ENCODE data around the gene CHTF18. TPM values are rescaled to one million over a fixed set of nuclear protein-coding genes. Genes with fewer than 3 reads are reported as not detected.
"Not testable (repeated sequence)": the region's sequence is repeated elsewhere in the genome, so short reads cannot be mapped to it uniquely, and the experiment has no call there.

Gene CHTF18
- total RNA-seq, 2 donors from 2014 or later, result 21.1 to 22.4 TPM

GRCh38 chr16:775236-775796 is 13.1 kb upstream of the CHTF18 start:
- DNase-seq (no peak), ATAC-seq (no peak)
- no peak overlapping the region for H3K4me3 Mint-ChIP-seq
- H3K9me3 ChIP-seq (ENCODE audit: control insufficient read depth, low read length, poor library complexity, severe bottlenecking), result no peaks in the 10 kb centered on the region
- no peaks in the 10 kb centered on the region for H3K36me3 Mint-ChIP-seq (ENCODE audit: low read depth)
- peaks cover 2% of the 10 kb centered on the region for H3K4me1 Mint-ChIP-seq
- H3K27me3 Mint-ChIP-seq, result peaks cover 7% of the 10 kb centered on the region
- H3K27ac Mint-ChIP-seq, result no peak overlapping the region

- H3K36me3 Mint-ChIP-seq (ENCODE audit: low read depth); H3K4me3 Mint-ChIP-seq; DNase-seq: not testable (repeated sequence)
Measured at GRCh38 chr16:776298-776697, 12.1 kb upstream of the CHTF18 start.

GRCh38 chr16:776824-777223 is 11.6 kb upstream of the CHTF18 start:
- ATAC-seq, result no peak

More at GRCh38 chr16:776298-776697, 12.1 kb upstream of the CHTF18 start:
- not testable (repeated sequence) for H3K27me3 Mint-ChIP-seq; H3K4me1 Mint-ChIP-seq; H3K27ac Mint-ChIP-seq; H3K9me3 ChIP-seq (ENCODE audit: control insufficient read depth, low read length, poor library complexity, severe bottlenecking); ATAC-seq

GRCh38 chr16:777826-778225 is 10.6 kb upstream of the CHTF18 start:
- Mint-ChIP-seq H3K4me3 (no peak overlapping the region), H3K27ac (no peak overlapping the region), H3K27me3 (no peaks in the 10 kb centered on the region), H3K4me1 (peaks cover 4% of the 10 kb centered on the region), H3K36me3 (ENCODE audit: low read depth) (no peaks in the 10 kb centered on the region)
- DNase-seq, result no peak
- no peaks in the 10 kb centered on the region for H3K9me3 ChIP-seq (ENCODE audit: control insufficient read depth, low read length, poor library complexity, severe bottlenecking)
- ATAC-seq, result no peak

More at GRCh38 chr16:776824-777223, 11.6 kb upstream of the CHTF18 start:
- no peaks in the 10 kb centered on the region for H3K9me3 ChIP-seq (ENCODE audit: control insufficient read depth, low read length, poor library complexity, severe bottlenecking)
- Mint-ChIP-seq H3K4me1 (peaks cover 4% of the 10 kb centered on the region), H3K27me3 (no peaks in the 10 kb centered on the region), H3K36me3 (ENCODE audit: low read depth) (no peaks in the 10 kb centered on the region), H3K27ac (no peak overlapping the region), H3K4me3 (no peak overlapping the region)
- DNase-seq, result no peak

GRCh38 chr16:778447-778846 is 10.0 kb upstream of the CHTF18 start:
- Mint-ChIP-seq H3K4me3 (no peak overlapping the region), H3K4me1 (peaks cover 4% of the 10 kb centered on the region), H3K36me3 (ENCODE audit: low read depth) (no peaks in the 10 kb centered on the region), H3K27me3 (no peaks in the 10 kb centered on the region), H3K27ac (no peak overlapping the region)
- no peak for ATAC-seq
- no peaks in the 10 kb centered on the region for H3K9me3 ChIP-seq (ENCODE audit: control insufficient read depth, low read length, poor library complexity, severe bottlenecking)
- no peak for DNase-seq

GRCh38 chr16:778909-779527 is 9.4 kb upstream of the CHTF18 start:
- Mint-ChIP-seq H3K36me3 (ENCODE audit: low read depth) (no peaks in the 10 kb centered on the region), H3K4me3 (no peak overlapping the region), H3K4me1 (peaks cover 4% of the 10 kb centered on the region), H3K27me3 (no peaks in the 10 kb centered on the region), H3K27ac (no peak overlapping the region)
- H3K9me3 ChIP-seq (ENCODE audit: control insufficient read depth, low read length, poor library complexity, severe bottlenecking), result no peaks in the 10 kb centered on the region
- ATAC-seq (no peak), DNase-seq (no peak)

GRCh38 chr16:779561-779960 is 8.9 kb upstream of the CHTF18 start:
- Mint-ChIP-seq H3K36me3 (ENCODE audit: low read depth) (no peaks in the 10 kb centered on the region), H3K27ac (no peak overlapping the region), H3K27me3 (no peaks in the 10 kb centered on the region), H3K4me1 (peaks cover 4% of the 10 kb centered on the region), H3K4me3 (no peak overlapping the region)
- ATAC-seq (no peak), DNase-seq (no peak)
- no peaks in the 10 kb centered on the region for H3K9me3 ChIP-seq (ENCODE audit: control insufficient read depth, low read length, poor library complexity, severe bottlenecking)

- ATAC-seq, result no peak
Measured at GRCh38 chr16:780296-780695, 8.1 kb upstream of the CHTF18 start.

GRCh38 chr16:781346-782010 is 6.9 kb upstream of the CHTF18 start:
- Mint-ChIP-seq H3K36me3 (ENCODE audit: low read depth) (no peaks in the 10 kb centered on the region), H3K27ac (no peak overlapping the region), H3K4me3 (no peak overlapping the region), H3K27me3 (no peaks in the 10 kb centered on the region), H3K4me1 (peaks cover 7% of the 10 kb centered on the region)
- no peak for ATAC-seq
- no peak for DNase-seq
- H3K9me3 ChIP-seq (ENCODE audit: control insufficient read depth, low read length, poor library complexity, severe bottlenecking), result no peaks in the 10 kb centered on the region

More at GRCh38 chr16:780296-780695, 8.1 kb upstream of the CHTF18 start:
- DNase-seq, result no peak
- H3K9me3 ChIP-seq (ENCODE audit: control insufficient read depth, low read length, poor library complexity, severe bottlenecking), result no peaks in the 10 kb centered on the region
- H3K4me3 Mint-ChIP-seq, result no peak overlapping the region
- no peaks in the 10 kb centered on the region for H3K36me3 Mint-ChIP-seq (ENCODE audit: low read depth)
- H3K4me1 Mint-ChIP-seq, result peaks cover 7% of the 10 kb centered on the region
- H3K27me3 Mint-ChIP-seq, result no peaks in the 10 kb centered on the region
- no peak overlapping the region for H3K27ac Mint-ChIP-seq

- DNase-seq (no peak), ATAC-seq (no peak)
- peaks cover 10% of the 10 kb centered on the region for H3K4me1 Mint-ChIP-seq
Measured at GRCh38 chr16:782258-782657, 6.2 kb upstream of the CHTF18 start.

GRCh38 chr16:782766-783403 is 5.5 kb upstream of the CHTF18 start:
- no peaks in the 10 kb centered on the region for H3K36me3 Mint-ChIP-seq (ENCODE audit: low read depth)
- no peaks in the 10 kb centered on the region for H3K9me3 ChIP-seq (ENCODE audit: control insufficient read depth, low read length, poor library complexity, severe bottlenecking)
- H3K4me3 Mint-ChIP-seq, result no peak overlapping the region
- H3K27ac Mint-ChIP-seq, result no peak overlapping the region
- no peaks in the 10 kb centered on the region for H3K27me3 Mint-ChIP-seq
- peaks cover 8% of the 10 kb centered on the region for H3K4me1 Mint-ChIP-seq
- ATAC-seq, result no peak
- DNase-seq, result no peak

More at GRCh38 chr16:782258-782657, 6.2 kb upstream of the CHTF18 start:
- H3K4me3 Mint-ChIP-seq, result no peak overlapping the region
- H3K36me3 Mint-ChIP-seq (ENCODE audit: low read depth), result no peaks in the 10 kb centered on the region
- H3K27ac Mint-ChIP-seq, result no peak overlapping the region
- H3K9me3 ChIP-seq (ENCODE audit: control insufficient read depth, low read length, poor library complexity, severe bottlenecking), result no peaks in the 10 kb centered on the region
- H3K27me3 Mint-ChIP-seq, result no peaks in the 10 kb centered on the region

- Mint-ChIP-seq H3K4me3 (no peak overlapping the region), H3K27ac (no peak overlapping the region), H3K27me3 (no peaks in the 10 kb centered on the region), H3K4me1 (peaks cover 8% of the 10 kb centered on the region), H3K36me3 (ENCODE audit: low read depth) (no peaks in the 10 kb centered on the region)
- DNase-seq, result no peak
- no peaks in the 10 kb centered on the region for H3K9me3 ChIP-seq (ENCODE audit: control insufficient read depth, low read length, poor library complexity, severe bottlenecking)
- no peak for ATAC-seq
Measured at GRCh38 chr16:783404-784161, 4.8 kb upstream of the CHTF18 start.

- no peak for ATAC-seq
- H3K9me3 ChIP-seq (ENCODE audit: control insufficient read depth, low read length, poor library complexity, severe bottlenecking), result no peaks in the 10 kb centered on the region
- Mint-ChIP-seq H3K27me3 (no peaks in the 10 kb centered on the region), H3K27ac (no peak overlapping the region), H3K4me1 (peaks cover 8% of the 10 kb centered on the region), H3K36me3 (ENCODE audit: low read depth) (no peaks in the 10 kb centered on the region), H3K4me3 (no peak overlapping the region)
- no peak for DNase-seq
Measured at GRCh38 chr16:784431-784830, 4.0 kb upstream of the CHTF18 start.

Data from T-helper 17 cell (primary cell).